IMR-90 (cell line): Measurements from ENCODE around the gene F12. TPM values are rescaled to one million over a fixed set of nuclear protein-coding genes. Genes with fewer than 3 reads are reported as not detected.

ENCODE experiments used
- ATAC-seq: fragments of 200-7000 bp; cut with Tn5 transposase; 2 replicates; pipeline ENCODE4 v1.9.1; 2020; ENCODE audit warnings: low read depth, mild to moderate bottlenecking, moderate library complexity
- BruUV-seq: library from RNA; stranded (reverse); fragments of 400-500 nt; replicated peaks from 2 replicates; lab custom pipeline; 2021; lab: Mats Ljungman, UMichigan
- CTCF ChIA-PET: fragments of 300-600 bp; formaldehyde crosslinking; extraction: SDS; loops from one replicate; lab custom pipeline; 2021; ENCODE audit warnings: antibody characterized with exemption; lab: Yijun Ruan, JAX
- POLR2A ChIA-PET: fragments of 300-600 bp; sonication (Branson Sonifier 250); formaldehyde crosslinking; loops from one replicate; lab custom pipeline; 2022; ENCODE audit warnings: antibody characterized with exemption; ENCODE audit not compliant: unreplicated experiment; lab: Charles Lee
- DNase-seq: peaks from one replicate; pipeline ENCODE4 v3.0.0; 2013
- H2AFZ ChIP-seq: replicated peaks from 2 replicates; pipeline ENCODE3; 2013; ENCODE audit warnings: low read length, mild to moderate bottlenecking; ENCODE audit not compliant: poor library complexity
- H2AK5ac ChIP-seq: 2 replicates; pipeline ENCODE4 v1.6.1; 2013; ENCODE audit warnings: low read depth, low read length, inconsistent platforms
- H2AK9ac ChIP-seq: replicated peaks from 2 replicates; pipeline ENCODE3; 2013; ENCODE audit warnings: mild to moderate bottlenecking, low read depth, low read length, moderate library complexity; ENCODE audit not compliant: poor library complexity
- H2BK120ac ChIP-seq: 2 replicates; pipeline ENCODE4 v1.6.1; 2013; ENCODE audit warnings: low read depth, low read length, inconsistent platforms
- H2BK15ac ChIP-seq: 3 replicates; pipeline ENCODE4 v1.6.1; 2013; ENCODE audit warnings: low read depth, low read length, inconsistent platforms
- H2BK20ac ChIP-seq: 2 replicates; pipeline ENCODE4 v1.6.1; 2013; ENCODE audit warnings: low read depth, mild to moderate bottlenecking, inconsistent platforms, low read length, moderate library complexity
- H2BK5ac ChIP-seq: 2 replicates; pipeline ENCODE4 v1.6.1; 2013; ENCODE audit warnings: mild to moderate bottlenecking, low read depth, low read length, inconsistent platforms; ENCODE audit not compliant: poor library complexity, severe bottlenecking
- H3K14ac ChIP-seq: replicated peaks from 2 replicates; pipeline ENCODE4 v1.6.1; 2013; ENCODE audit warnings: low read depth, low read length, inconsistent platforms
- H3K18ac ChIP-seq: 2 replicates; pipeline ENCODE4 v1.6.1; 2013; ENCODE audit warnings: low read depth, low read length, control low read depth
- H3K23ac ChIP-seq: 2 replicates; pipeline ENCODE4 v1.6.1; 2013; ENCODE audit warnings: low read depth, low read length, inconsistent platforms
- H3K27ac ChIP-seq: 2 replicates; pipeline ENCODE4 v1.5.1; 2013; ENCODE audit warnings: mild to moderate bottlenecking, control low read depth, low read length; ENCODE audit not compliant: insufficient read depth
- H3K27me3 ChIP-seq: 2 replicates; pipeline ENCODE4 v1.6.1; 2013; ENCODE audit warnings: low read length; ENCODE audit not compliant: control insufficient read depth, insufficient read depth
- H3K36me3 ChIP-seq: 2 replicates; pipeline ENCODE4 v1.6.1; 2013; ENCODE audit warnings: low read length, mixed read lengths; ENCODE audit not compliant: control insufficient read depth, insufficient read depth
- H3K4ac ChIP-seq: 2 replicates; pipeline ENCODE4 v1.6.1; 2013; ENCODE audit warnings: low read depth, low read length, inconsistent platforms
- H3K4me1 ChIP-seq: 2 replicates; pipeline ENCODE4 v1.6.1; 2013; ENCODE audit warnings: low read length, mixed read lengths; ENCODE audit not compliant: control insufficient read depth, insufficient read depth
- H3K4me2 ChIP-seq: 2 replicates; pipeline ENCODE4 v1.6.1; 2013; ENCODE audit warnings: low read depth, mild to moderate bottlenecking, control low read depth, low read length, moderate library complexity
- H3K4me3 ChIP-seq: 2 replicates; pipeline ENCODE4 v1.5.1; 2013; ENCODE audit warnings: low read depth, mild to moderate bottlenecking, control low read depth, low read length, moderate library complexity; ENCODE audit not compliant: insufficient read depth
- H3K56ac ChIP-seq: 2 replicates; pipeline ENCODE4 v1.6.1; 2013; ENCODE audit warnings: low read length, inconsistent platforms; ENCODE audit not compliant: insufficient read depth; ENCODE audit errors: extremely low read depth
- H3K79me1 ChIP-seq, 2 experiments: 2 replicates each; pipeline ENCODE4 v1.6.1; 2013; ENCODE audit warnings: low read length in 2 of 2, inconsistent platforms in 1 of 2, low read depth in 1 of 2
- H3K9ac ChIP-seq: 2 replicates; pipeline ENCODE4 v1.6.1; 2013; ENCODE audit warnings: low read depth, low read length, control low read depth
- H3K9me1 ChIP-seq: 2 replicates; pipeline ENCODE4 v1.6.1; 2013; ENCODE audit warnings: low read length, inconsistent platforms; ENCODE audit not compliant: insufficient read depth
- H3K9me3 ChIP-seq: 2 replicates; pipeline ENCODE4 v1.6.1; 2013; ENCODE audit warnings: low read length; ENCODE audit not compliant: control insufficient read depth, insufficient read depth
- H4K20me1 ChIP-seq: 2 replicates; pipeline ENCODE4 v1.6.1; 2013; ENCODE audit warnings: low read length, inconsistent platforms; ENCODE audit not compliant: insufficient read depth
- H4K5ac ChIP-seq: 2 replicates; pipeline ENCODE4 v1.6.1; 2013; ENCODE audit warnings: mild to moderate bottlenecking, low read depth, low read length, control low read depth
- H4K8ac ChIP-seq, 2 experiments: 2 replicates each; pipeline ENCODE4 v1.6.1; 2013; ENCODE audit warnings: low read depth in 2 of 2, low read length in 2 of 2, control low read depth in 1 of 2, inconsistent platforms in 1 of 2
- H4K91ac ChIP-seq: 2 replicates; pipeline ENCODE4 v1.6.1; 2013; ENCODE audit warnings: low read depth, low read length, inconsistent platforms; ENCODE audit not compliant: insufficient read depth
- CTCF ChIP-seq: conservative IDR thresholded peaks from 2 replicates; pipeline ENCODE4 v1.5.1; 2012; ENCODE audit warnings: mild to moderate bottlenecking, low read depth, low read length, improper control_type of control experiment
- ELK1 ChIP-seq: fragments of 150-350 bp; IDR thresholded peaks from 2 replicates; pipeline ENCODE4 v1.6.1; 2016; ENCODE audit warnings: low read depth, mild to moderate bottlenecking, low read length, moderate library complexity, borderline replicate concordance
- FOS ChIP-seq: fragments of 150-350 bp; IDR thresholded peaks from 2 replicates; pipeline ENCODE4 v1.6.1; 2016; ENCODE audit warnings: low read depth, low read length
- MAFK ChIP-seq: IDR thresholded peaks from 2 replicates; pipeline ENCODE4 v1.6.1; 2012; ENCODE audit warnings: low read depth, low read length, improper control_type of control experiment
- RAD21 ChIP-seq: IDR thresholded peaks from 2 replicates; pipeline ENCODE4 v1.6.1; 2012; ENCODE audit warnings: low read length, improper control_type of control experiment
- RCOR1 ChIP-seq: IDR thresholded peaks from 2 replicates; pipeline ENCODE4 v1.6.1; 2012; ENCODE audit warnings: mild to moderate bottlenecking, low read length, improper control_type of control experiment; ENCODE audit not compliant: insufficient replicate concordance
- WGBS, 2 experiments: methylation state at CpG; one replicate each; pipeline versions ENCODE4 v1.1.5 to v1.1.7; 2013; ENCODE audit warnings: missing lambda C conversion rate in 2 of 2; ENCODE audit not compliant: insufficient read length in 1 of 2; ENCODE audit errors: extremely low coverage in 2 of 2; 5-methylcytosine and 5-hydroxymethylcytosine counted together
- dilution Hi-C: fragments of 300-500 bp; cut with HindIII; formaldehyde crosslinking; loops from one replicate; pipeline ENCODE4 v1.14.3; 2018; ENCODE audit warnings: low sequenced_read_pairs; ENCODE audit not compliant: unreplicated experiment
- in situ Hi-C: fragments of 300-500 bp; cut with MboI; formaldehyde crosslinking; loops from 3 replicates; pipeline ENCODE4 v1.14.3; 2019; ENCODE audit warnings: low sequenced_read_pairs, inconsistent platforms, mixed read lengths
- intact Hi-C: fragments of 100-400 bp; cut with micrococcal nuclease; formaldehyde crosslinking; loops from 2 replicates; pipeline ENCODE4 v1.10.0; 2022
- polyA plus RNA-seq, 3 experiments: library from polyadenylated mRNA; depleted of rRNA; stranded (reverse); fragments of >200 nt; gene quantifications; 2 replicates each; pipeline ENCODE4 v1.2.3, GENCODE V29; 2012; ENCODE audit warnings: low replicate concordance in 1 of 3
- total RNA-seq: library from RNA; depleted of rRNA; stranded (reverse); fragments of >200 nt; gene quantifications from 2 replicates; pipeline ENCODE4 v1.2.3, GENCODE V29; 2012

F12 gene
- total and polyA plus RNA-seq, 2 of the 4 experiments (the other 2 are of a cell fraction) = 0.36 to 1.2 TPM

- BruUV-seq = no TSS peak
- no peak overlapping the region for H2AFZ ChIP-seq
- dilution Hi-C loops = no loop called here
Observed at GRCh38 chr5:177397875-177398390, 11.4 kb downstream of the F12 start.

More at GRCh38 chr5:177397875-177398390, 11.4 kb downstream of the F12 start:
- in situ Hi-C loops = no loop called here
- POLR2A ChIA-PET = no interaction called here
- Histone ChIP-seq H4K5ac (no peak overlapping the region), H2BK15ac (no peak overlapping the region), H2AK5ac (no peak overlapping the region), H2BK5ac (no peak overlapping the region), H3K18ac (no peak overlapping the region), H3K4ac (no peak overlapping the region), H3K9ac (no peak overlapping the region), H3K4me3 (no peak overlapping the region), H3K14ac (no peak overlapping the region), H3K9me3 (peaks cover 2% of the 10 kb centered on the region; the same call in 1 of the 2 replicates), H3K4me1 (no peaks in the 10 kb centered on the region; the same call in 1 of the 2 replicates), H3K36me3 (no peaks in the 10 kb centered on the region), H3K27ac (no peak overlapping the region), H4K8ac (no peak overlapping the region), H4K91ac (no peak overlapping the region), H3K56ac (no peak overlapping the region), H3K9me1 (no peaks in the 10 kb centered on the region), H3K79me1 (no peaks in the 10 kb centered on the region), H2AK9ac (peak overlapping the region; percentile 5), H4K20me1 (no peaks in the 10 kb centered on the region), H3K23ac (no peak overlapping the region), H3K27me3 (peaks cover 82% of the 10 kb centered on the region), H2BK120ac (no peak overlapping the region), H3K4me2 (no peak overlapping the region), H2BK20ac (no peak overlapping the region)
- CTCF ChIA-PET = no interaction called here
- 79% methylated on average over 9 of the region's 16 CpGs; no CpG with 5 or more reads in 1 of the 2 experiments for WGBS, 2 experiments
- intact Hi-C loops = no loop called here
- TF ChIP-seq ELK1 (no peak), RCOR1 (no peak), RAD21 (no peak), FOS (no peak), CTCF (no peak), MAFK (no peak)
- no peak for ATAC-seq
- no peak for DNase-seq
